Measurements from ENCODE around the gene DEFB110. TPM values are rescaled to one million over a fixed set of nuclear protein-coding genes. Genes with fewer than 3 reads are reported as not detected.

Gene DEFB110
- total RNA-seq, 1 donor from 2014 or later = not detected

Other genes with a start within 250 kb of the DEFB110 start
- gene PGK2, start 234.7 kb downstream of the DEFB110 start, total RNA-seq = not detected in 2 replicates
- not detected in 2 replicates for gene CRISP1, start 155.5 kb downstream of the DEFB110 start, total RNA-seq
- not detected in 2 replicates for gene DEFB114, start 57.8 kb downstream of the DEFB110 start, total RNA-seq
- not detected in 2 replicates for gene DEFB113, start 52.4 kb downstream of the DEFB110 start, total RNA-seq
- gene DEFB112, start 27.9 kb upstream of the DEFB110 start, total RNA-seq = not detected in 2 replicates